Breast epithelium (tissue), 3 donors: ENCODE data around the gene CLIC3.

Experiments
- CTCF ChIP-seq, 3 donors: fragments of 450-650 bp; IDR thresholded peaks; one replicate each; pipeline ENCODE4 v1.5.1; 2016 to 2017; ENCODE audit warnings: antibody characterized with exemption in 3 of 3, mild to moderate bottlenecking in 3 of 3, moderate library complexity in 3 of 3
- POLR2A ChIP-seq: fragments of 450-650 bp; IDR thresholded peaks from one replicate; pipeline ENCODE4 v1.6.1; 2016; ENCODE audit warnings: antibody characterized with exemption, mild to moderate bottlenecking, moderate library complexity

GRCh38 chr9:137040568-137040967 lies 44.2 kb upstream of the CLIC3 start:
- TF ChIP-seq POLR2A (no peak), CTCF (IDR thresholded peaks at IDR 0.05) (no peak)
